Measurements from ENCODE around the gene EEF1A2.
"Not testable (repeated sequence)": the region's sequence is repeated elsewhere in the genome, so short reads cannot be mapped to it uniquely, and the experiment has no call there.

Gene EEF1A2

DNA sequence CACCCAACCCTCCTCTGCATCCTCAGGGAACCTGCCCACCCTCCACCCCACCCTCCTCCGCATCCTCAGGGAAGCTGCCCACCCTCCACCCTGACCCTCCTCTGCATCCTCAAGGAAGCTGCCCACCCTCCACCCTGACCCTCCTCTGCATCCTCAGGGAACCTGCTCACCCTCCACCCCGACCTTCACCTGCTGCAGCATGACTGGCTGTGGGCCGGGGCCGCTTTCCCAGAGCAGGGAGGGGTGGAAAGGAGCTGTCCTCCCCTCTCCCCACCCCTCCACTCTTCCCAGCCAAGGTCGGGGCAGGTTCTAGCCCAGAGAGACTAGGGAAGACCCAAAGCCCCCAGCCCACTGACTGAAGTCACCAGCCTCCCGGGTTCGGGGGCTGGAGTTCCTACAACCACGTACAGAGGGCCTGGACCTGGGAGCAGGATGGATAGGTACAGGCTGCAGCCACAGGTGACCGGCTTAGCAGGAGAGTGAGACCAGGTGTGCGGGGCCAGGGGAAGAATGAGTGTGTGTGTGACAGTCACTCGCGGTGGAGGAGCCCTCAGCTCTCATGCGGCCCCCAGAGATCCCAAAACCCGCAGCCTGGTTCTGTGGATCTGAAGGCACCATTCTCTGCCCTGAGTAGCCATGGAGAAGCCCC lies 11.6 kb downstream of the EEF1A2 start:
- no peak for DNase-seq

- no peak for DNase-seq
These were observed 12.5 kb downstream of the EEF1A2 start for GRCh38 chr20:63486300-63486855.

DNA sequence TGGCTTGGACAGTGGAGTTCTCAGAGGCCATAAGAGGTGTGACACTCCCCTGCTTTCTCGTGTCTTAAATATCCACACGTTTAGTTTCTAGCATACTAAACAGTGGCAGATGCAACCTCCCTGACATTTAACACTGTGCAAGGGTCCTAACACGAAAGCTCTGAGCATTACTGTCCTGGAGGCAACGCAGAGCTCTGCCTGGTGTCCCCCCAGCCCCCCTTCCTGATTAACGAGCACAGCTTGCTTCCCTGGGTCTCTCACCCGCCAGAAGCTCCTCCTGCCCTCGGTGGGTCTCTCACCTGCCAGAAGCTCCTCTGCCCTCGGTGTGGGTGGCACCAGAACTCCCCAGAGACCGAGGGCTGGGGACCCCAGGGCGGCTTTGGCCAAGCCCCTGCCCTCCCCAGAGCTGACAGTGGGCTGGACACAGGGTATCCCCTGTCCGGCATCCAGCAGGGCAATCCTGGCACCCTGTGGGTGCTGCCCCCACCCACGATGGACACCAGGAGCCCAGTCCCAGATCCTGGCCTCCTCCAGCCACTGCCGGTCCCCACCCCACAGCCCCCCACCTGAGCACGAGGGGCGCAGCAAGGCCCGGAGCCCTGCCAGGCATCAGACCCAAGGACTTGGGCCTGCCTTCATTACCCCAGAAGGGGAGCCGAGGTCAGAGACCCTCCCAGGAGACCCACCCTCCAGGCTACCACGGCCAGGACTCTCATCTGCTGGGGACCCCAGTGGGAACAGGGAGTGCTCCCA lies 14.1 kb downstream of the EEF1A2 start:
- no peak for DNase-seq

DNA sequence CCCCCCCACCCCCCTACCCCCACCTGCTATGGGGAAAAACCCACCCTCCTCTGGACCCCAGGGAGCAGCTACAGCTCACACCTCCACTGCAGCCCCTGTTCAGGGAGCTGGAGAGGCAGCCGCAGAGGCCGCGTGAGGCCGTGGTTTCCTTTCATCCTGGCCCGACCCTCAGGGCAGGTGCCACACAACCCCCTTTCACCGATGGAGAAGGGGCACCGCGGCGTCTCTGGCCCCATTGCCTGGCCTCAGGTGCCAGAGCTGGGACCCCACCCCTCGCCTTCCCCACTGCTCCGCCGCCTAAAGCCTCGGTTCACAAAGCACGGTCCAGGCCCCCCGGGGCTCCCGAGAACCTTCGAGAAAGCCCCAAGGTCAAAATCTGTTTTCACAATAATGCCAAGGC lies 14.6 kb downstream of the EEF1A2 start:
- DNase-seq: no peak

DNA sequence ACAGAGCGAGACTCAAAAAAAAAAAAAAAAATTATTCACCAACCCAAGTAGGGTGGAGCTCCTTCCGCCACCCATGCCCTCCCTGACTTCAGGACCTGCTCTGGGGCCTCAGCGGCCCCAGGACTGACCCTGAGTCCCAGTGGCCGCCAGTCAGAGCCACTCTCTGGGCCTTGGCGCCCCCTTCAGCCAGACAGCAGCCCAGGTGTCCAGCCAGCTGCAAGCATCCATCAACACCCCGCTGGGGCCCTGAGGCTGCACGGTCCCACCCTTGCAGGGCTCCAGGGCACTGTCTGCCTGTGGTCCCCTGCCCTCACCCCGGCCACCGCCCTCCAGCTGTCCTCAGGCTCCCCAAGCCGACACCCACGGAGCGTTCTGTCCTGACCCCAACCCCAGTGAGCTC lies 15.0 kb downstream of the EEF1A2 start:
- no peak for DNase-seq

DNA sequence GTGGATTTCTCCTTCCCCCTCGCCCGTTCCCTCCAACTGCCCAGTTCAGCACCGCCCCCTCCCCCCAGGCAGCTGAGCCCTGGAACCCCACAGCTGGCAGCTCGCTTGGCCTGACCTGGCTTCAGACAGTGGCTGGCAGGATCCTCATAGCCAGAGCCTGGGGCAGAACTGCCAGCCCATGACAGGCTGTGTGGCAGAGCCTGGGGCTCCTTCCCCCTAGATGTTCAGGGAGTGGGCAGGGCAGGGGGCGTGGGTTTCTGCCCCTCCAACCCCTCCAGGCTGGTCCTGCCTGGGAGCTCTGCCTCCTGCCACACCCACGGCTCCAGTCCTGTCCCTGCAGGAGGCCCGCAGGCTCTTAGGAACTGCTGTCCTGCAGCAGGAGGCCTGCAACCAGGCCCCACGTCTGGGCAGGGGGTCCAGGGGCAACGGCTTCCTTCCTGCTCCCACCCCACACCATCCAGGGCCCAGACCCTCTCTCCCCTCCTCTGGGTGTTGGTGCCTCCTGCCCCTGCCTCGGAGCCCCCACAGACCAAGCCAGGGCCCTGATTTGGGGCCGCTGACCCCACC lies 16.8 kb downstream of the EEF1A2 start:
- DNase-seq: no peak

GRCh38 chr20:63481503-63481902 lies 17.4 kb downstream of the EEF1A2 start:
- no peak for DNase-seq

- DNase-seq: not testable (repeated sequence)
These were observed 19.0 kb downstream of the EEF1A2 start for GRCh38 chr20:63479695-63480419.

GRCh38 chr20:63478346-63479302 lies 20.3 kb downstream of the EEF1A2 start:
- no peak for DNase-seq

DNA sequence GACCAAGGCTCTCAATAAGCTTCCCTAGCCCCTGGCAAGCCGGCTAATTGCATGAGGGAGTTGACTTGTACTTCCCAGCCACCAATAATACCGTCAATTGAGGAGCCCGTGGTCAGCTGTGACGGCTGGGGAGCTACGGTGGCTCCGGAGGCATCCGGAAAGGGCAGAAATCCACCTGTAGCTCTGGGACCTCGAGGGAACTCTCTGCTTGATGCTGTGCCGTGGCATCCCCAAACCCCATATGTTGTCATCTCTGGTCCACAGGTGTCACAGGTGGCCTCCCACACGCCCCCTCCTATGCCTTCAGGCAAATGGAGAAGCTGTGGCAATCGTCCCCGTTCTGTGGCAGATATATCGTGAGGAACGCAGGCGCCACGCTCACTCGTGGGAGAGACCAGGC lies 20.9 kb downstream of the EEF1A2 start:
- DNase-seq: no peak

DNA sequence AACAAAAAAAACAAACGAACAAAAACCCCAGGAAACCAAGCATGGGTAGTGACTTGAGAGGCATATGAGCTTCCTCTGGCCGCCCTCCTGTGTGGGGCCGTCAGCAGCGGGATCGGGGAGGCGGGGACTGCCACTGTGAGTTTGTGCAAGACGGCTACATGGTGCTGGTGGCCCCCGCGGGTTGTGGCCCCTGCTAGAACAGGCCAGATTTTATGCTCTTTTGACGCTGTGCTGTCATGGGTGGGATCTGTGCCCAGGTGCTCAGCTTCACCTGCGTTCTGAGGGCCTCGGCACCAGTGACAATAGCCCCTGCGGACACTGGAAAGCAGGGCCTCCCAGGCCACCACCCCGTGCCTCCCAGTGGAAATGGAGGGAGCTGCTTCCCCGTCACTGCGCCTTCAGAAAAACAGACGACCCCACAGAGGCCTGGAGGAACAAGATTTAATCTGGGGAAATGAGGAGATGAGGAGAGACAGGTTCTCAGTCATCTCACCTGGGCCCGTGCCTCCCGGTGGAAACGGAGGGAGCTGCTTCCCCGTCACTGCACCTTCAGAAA lies 21.7 kb downstream of the EEF1A2 start:
- no peak for DNase-seq

DNA sequence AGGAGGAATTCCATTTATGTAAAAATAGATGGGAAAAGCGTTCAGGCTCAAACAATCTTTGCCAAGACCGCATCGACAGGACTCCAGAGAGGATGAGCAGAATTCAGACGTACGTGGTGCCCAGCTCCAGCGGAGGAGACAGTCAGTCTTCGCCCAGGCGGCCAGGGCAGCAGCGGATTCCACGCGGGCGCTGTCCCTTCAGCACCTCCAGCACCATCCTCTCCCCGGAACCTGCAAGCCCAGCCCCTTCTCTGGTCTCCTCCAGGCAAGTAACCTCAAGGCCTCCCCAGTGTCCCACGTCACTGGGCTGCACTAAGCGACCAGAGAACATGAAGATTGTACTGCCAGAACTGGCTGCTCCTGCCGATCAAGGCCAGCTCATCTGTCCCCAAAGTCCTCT lies 23.7 kb downstream of the EEF1A2 start:
- peak; percentile 33 for DNase-seq

- DNase-seq: no peak
These were observed 25.1 kb downstream of the EEF1A2 start for GRCh38 chr20:63473555-63474449.

GRCh38 chr20:63472862-63473390 lies 26.0 kb downstream of the EEF1A2 start:
- no peak for DNase-seq

DNA sequence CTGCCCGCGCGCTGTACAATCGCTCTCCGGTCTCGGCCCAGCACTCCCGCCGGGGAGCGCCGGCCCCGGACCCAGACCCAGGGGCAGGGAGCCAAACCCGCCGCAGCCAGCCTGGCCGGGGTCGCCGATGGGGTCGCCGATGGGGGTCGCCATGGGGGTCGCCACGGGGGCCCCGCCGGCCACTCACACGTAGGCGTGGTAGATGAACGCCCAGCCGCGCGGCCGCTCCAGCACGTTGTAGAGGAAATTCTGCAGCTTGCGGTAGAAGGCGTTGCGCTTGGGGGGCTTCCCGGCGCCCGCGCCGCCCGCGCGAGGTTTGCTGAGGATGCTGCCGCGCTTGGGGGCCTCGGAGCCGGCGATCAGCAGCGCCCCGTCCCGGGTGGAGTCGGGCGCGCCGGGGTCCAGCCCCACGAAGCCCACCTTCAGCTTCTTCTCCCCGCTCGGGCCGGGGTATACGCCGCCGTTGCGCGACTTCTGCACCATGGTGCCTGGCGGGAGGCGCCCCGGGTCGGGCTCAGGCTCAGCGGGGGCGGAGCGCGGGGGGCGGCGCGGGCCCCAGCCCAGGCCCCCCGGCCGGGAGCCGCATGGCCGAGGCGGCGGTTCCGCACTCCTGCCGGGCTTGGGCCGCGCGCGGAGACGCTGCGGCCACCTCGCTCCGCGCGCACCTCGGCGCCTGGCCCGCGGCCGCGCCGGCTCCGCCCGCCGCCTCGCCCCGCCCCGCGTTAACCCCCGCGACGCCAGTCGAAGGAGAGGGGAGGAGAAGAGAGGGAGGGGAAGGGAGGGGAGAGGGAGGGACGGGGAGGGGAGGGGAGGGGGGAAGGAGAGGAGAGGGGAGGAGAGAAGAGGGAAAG lies 26.7 kb downstream of the EEF1A2 start, which contains the start of gene KCNQ2:
Gene KCNQ2, minus strand, starts transcription at position 675 of the 851 bp plus-strand sequence. Its CDS starts 192 bp downstream, at position 483.
- DNase-seq: peak; percentile 66

- no peak for DNase-seq
These were observed 27.2 kb downstream of the EEF1A2 start for GRCh38 chr20:63471717-63471980.

DNA sequence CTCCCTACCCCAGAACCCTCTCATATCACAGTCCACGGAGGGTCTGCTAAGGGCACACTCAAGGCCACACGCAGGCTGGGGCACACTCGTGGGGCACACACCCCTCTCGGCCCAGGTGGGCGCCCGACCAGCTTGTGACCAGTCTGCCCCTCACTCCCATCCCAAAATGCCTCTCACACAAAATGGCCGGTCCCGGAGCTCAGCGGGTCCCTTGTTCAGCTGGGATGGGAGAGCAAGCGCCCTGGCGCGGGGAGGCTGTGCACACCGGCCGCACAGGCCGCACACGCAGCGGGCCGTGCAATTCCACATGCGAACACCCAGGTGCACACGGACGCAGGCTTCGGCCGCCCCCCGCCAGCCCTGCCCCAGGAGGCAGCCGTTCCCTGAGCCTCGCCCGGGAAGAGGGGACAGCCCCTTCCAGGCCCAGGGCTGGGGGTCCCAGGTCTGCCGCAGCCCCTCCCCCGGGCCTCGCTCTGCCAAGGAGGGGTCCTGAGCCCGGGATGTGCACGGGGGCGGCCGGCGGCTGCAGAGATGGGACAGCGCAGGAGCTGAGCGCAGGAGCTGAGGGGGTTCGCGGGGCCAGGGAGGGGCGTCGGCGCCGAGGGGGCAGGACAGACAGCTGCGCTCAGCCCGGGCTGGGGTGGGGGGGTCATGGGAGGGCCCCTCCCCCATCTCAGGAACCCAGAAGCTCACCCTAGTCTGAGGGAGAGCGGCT lies 27.7 kb downstream of the EEF1A2 start:
- no peak for DNase-seq

GRCh38 chr20:63470410-63470809 lies 28.5 kb downstream of the EEF1A2 start:
- no peak for DNase-seq

Data from right kidney (tissue), 1 donor.